NCI-H446 (cell line): Measurements from ENCODE around the gene ERCC2.

ENCODE experiments used
- DNase-seq, 2 experiments: peaks; one replicate each; lab custom pipeline; 2025; lab: John Stamatoyannopoulos, UW

ERCC2 gene

GRCh38 chr19:45303269-45304060, 66.9 kb downstream of the ERCC2 start:
- DNase-seq, result no peak

- no peak for DNase-seq
These were observed 68.0 kb downstream of the ERCC2 start for GRCh38 chr19:45302416-45302815.
